Breast epithelium (tissue), 3 donors: ENCODE measurements around the gene SPIRE2.

Source experiments
- POLR2A ChIP-seq: fragments of 450-650 bp; IDR thresholded peaks from one replicate; pipeline ENCODE4 v1.6.1; 2016; ENCODE audit warnings: antibody characterized with exemption, mild to moderate bottlenecking, moderate library complexity
- TF ChIP-seq, protein P1 (sequence below), 3 donors: fragments of 450-650 bp; IDR thresholded peaks; one replicate each; pipeline ENCODE4 v1.5.1; 2016 to 2017; ENCODE audit warnings: antibody characterized with exemption in 3 of 3, mild to moderate bottlenecking in 3 of 3, moderate library complexity in 3 of 3

GRCh38 chr16:89911375-89911774 lies 83.1 kb downstream of the SPIRE2 start:
- TF ChIP-seq, protein P1, sequence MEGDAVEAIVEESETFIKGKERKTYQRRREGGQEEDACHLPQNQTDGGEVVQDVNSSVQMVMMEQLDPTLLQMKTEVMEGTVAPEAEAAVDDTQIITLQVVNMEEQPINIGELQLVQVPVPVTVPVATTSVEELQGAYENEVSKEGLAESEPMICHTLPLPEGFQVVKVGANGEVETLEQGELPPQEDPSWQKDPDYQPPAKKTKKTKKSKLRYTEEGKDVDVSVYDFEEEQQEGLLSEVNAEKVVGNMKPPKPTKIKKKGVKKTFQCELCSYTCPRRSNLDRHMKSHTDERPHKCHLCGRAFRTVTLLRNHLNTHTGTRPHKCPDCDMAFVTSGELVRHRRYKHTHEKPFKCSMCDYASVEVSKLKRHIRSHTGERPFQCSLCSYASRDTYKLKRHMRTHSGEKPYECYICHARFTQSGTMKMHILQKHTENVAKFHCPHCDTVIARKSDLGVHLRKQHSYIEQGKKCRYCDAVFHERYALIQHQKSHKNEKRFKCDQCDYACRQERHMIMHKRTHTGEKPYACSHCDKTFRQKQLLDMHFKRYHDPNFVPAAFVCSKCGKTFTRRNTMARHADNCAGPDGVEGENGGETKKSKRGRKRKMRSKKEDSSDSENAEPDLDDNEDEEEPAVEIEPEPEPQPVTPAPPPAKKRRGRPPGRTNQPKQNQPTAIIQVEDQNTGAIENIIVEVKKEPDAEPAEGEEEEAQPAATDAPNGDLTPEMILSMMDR (IDR thresholded peaks at IDR 0.05), result no peak
- TF ChIP-seq POLR2A, result no peak
